IPS-NIHi11 (cell line): ENCODE measurements around the gene MGAT4C.
"Not testable (repeated sequence)": the region's sequence is repeated elsewhere in the genome, so short reads cannot be mapped to it uniquely, and the experiment has no call there.

Experiments
- DNase-seq: peaks from one replicate; pipeline ENCODE4 v3.0.0; 2012; ENCODE audit warnings: mixed read lengths, low spot score

MGAT4C gene

DNA sequence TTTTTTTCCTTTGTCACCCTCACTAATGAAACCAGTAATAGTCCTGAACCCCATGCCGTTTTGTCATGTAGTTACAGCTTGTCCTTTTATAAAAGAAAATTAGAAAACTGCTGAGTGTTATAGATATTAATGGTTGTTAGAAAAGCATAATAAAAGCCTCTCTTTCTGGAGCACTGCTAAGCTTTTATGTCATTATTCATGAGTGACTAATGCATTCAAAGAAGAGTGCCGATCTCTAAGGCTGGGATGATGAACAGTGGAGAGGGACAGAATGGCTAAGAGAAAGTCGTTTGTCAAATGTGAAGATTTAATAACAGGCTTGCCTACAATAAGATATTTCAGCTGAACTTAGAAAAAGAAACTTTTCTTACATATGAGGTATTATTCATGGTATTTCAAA, 121.6 kb downstream of the MGAT4C start:
- no peak for DNase-seq

DNA sequence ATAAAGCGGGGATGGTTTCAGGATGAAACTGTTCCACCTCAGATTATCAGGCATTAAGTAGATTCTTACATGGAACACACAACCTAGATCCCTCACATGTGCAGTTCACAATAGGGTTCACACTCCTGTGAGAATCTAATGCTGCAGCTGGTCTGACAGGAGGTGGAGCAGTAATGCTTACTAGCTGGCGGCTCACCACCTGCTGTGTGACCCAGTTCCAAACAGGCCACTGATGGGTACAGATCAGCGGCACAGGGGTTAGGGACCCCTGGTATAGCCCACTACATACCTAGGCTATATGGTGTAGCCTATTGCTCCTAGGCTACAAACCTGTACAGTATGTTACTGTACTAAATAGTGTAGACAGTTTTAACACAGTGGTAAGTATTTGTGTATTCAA, 129.3 kb downstream of the MGAT4C start:
- DNase-seq = not testable (repeated sequence)

GRCh38 chr12:86122846-86123468, 133.2 kb downstream of the MGAT4C start:
- DNase-seq = no peak

- DNase-seq = no peak
Measured at GRCh38 chr12:86118161-86118560, 138.0 kb downstream of the MGAT4C start.

DNA sequence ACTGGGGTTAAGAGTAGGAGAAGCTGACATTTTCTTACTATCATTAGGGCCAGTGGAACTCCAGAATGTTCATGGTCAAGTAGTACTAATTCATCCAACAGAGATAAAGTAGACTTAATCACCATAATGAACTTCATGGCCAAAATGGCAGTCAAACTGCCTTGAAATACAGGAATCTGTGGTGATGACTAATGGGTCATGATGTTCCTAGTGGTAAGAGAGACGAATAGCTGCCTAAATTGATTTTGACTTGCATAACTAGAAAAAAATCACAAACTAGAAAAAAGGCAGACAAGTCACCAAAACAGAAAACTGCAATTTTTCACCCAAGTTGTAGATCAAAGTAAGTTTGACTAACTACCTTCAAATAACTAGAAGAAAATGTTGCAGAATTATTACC, 138.5 kb downstream of the MGAT4C start:
- no peak for DNase-seq

DNA sequence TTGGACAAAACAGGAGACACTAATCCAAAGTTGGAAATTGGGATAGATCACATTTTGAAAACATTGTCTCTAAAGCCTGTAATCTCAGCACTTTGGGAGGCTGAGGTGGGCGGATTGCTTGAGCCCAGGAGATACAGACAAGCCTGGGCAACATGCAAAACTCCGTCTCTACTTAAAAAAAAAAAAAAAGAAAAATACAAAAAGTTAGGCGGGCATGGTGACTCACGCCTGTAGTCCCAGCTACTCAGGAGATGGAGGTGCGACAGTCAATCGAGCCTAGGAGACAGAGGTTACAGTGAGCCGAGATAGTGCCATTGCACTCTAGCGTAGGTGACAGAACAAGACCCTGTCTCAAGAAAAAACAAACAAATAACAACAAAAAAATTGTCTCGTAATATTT, 152.1 kb downstream of the MGAT4C start:
- no peak for DNase-seq

DNA sequence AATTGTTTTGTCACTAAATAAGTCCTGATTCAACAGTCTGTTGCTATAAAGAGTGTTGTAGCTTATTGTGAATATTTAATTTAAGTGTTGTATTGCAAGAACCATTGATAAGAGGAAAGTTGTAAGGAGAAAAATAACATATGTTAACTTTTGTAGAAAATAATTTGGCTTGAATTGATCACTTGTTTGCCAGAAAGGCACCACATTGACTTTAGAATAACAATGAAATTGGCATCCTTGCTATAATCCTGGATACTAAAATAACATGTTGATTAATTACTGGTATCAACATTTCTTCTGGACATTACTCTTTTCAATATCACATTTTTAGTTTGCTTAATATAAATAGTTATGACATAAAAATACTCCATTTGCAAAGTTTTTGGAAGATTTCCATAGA, 159.0 kb downstream of the MGAT4C start:
- DNase-seq = no peak

- DNase-seq = no peak
Measured at GRCh38 chr12:86091681-86092080, 164.5 kb downstream of the MGAT4C start.

DNA sequence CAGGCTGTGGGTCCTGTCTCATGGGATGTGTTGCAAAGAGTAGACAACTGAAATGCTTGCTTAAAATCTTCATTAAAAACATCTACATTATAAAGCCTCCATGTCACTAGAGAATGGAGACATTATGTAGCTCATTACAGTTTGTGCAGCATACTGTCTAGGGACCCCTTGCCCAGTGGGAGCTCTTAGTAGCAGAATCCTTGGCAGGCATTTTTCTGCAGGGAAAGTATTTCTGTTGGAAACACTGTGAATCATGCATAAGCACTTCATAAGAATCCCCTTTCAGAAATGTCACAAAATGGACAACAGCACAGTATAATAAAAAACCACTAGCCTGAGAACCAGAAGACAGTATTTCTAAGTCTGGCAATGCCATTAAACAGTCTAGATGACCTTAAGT, 174.3 kb downstream of the MGAT4C start:
- DNase-seq = no peak

GRCh38 chr12:86059052-86059451, 197.1 kb downstream of the MGAT4C start:
- not testable (repeated sequence) for DNase-seq

- DNase-seq = no peak
Measured at GRCh38 chr12:86057092-86057845, 198.9 kb downstream of the MGAT4C start.

- no peak for DNase-seq
Measured at GRCh38 chr12:86052921-86053320, 203.3 kb downstream of the MGAT4C start.

GRCh38 chr12:86050010-86050409, 206.2 kb downstream of the MGAT4C start:
- no peak for DNase-seq

DNA sequence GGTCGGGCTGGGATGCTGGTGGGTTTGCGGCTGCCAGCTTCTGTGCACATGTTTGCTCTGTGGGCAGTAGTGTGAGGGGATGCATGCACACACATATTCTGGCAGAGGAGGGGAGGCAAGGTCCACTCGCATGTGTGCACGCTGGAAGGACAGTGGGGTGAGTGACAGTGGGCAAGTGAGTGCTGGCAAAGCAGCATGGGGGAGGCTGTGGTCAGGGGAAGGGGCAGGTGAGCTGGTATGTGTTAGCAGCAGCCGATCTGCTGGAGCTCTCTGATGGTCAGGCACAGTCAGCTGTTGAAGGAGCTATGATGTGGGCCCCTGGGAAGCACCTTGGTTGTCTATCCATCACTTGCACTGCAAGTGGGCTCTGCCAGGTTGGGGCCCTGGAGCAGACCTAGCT, 211.8 kb downstream of the MGAT4C start:
- no peak for DNase-seq

- no peak for DNase-seq
Measured at GRCh38 chr12:86042062-86042461, 214.1 kb downstream of the MGAT4C start.

DNA sequence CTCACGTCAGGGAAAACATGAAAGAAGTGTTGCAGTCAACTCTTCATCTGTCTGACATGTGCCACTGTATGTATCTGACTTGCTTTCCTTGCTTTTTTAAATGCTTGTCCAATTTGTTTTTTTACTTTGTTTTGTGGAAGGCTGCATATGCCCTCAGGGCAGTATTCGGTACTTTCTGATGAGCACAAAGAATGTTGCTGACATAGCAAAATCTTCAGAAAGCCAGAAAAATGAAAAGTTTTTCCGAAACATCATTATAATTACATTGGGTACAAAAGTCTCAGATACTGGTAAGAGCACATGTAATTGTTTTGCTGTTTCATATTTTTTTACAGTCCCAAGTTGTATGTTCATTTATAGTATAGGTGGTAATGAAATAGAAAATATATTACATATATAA, 237.8 kb downstream of the MGAT4C start:
- no peak for DNase-seq

GRCh38 chr12:86015026-86015425, 241.2 kb downstream of the MGAT4C start:
- no peak for DNase-seq

GRCh38 chr12:86006727-86007126, 249.5 kb downstream of the MGAT4C start:
- no peak for DNase-seq

DNA sequence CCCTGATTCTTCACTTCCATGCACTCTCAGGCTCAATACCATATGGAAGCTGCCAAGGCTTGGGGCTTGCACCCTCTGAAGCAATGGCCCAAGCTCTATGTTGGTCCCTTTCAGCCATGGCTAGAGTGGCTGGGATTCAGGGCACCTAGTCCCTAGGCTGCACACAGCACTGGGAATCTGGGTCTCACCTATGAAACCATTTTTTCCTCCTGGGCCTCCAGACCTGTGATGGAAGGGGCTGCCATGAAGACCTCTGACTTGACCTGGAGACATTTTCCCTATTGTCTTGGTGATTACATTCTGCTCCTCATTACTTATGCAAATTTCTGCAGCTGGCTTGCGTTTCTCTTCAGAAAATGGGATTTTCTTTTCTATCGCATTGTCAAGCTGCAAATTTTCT, 258.1 kb downstream of the MGAT4C start:
- DNase-seq = no peak

- DNase-seq = no peak
Measured at GRCh38 chr12:85996280-85996679, 259.9 kb downstream of the MGAT4C start.

- no peak for DNase-seq
Measured at GRCh38 chr12:85993746-85994145, 262.4 kb downstream of the MGAT4C start.

DNA sequence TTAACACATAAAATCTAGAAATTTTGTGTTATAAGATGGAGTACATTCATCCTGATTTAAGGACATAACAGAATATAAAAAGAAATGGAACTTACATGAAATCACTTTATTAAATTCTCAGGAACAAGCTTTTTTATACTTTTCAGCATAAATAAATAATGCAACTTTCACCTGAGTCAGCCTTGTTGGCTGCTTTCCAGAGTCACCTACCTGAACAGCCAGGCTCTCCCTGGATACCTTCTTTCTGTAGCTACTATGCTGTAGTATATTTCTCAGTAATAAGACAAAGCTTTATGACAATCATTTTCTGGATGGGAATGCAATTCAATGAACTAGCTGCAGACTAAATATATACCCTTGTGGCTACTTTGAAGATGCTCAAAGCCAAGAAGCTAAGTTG, 270.2 kb downstream of the MGAT4C start:
- DNase-seq = peak; percentile 11

- DNase-seq = no peak
Measured at GRCh38 chr12:85983601-85984000, 272.6 kb downstream of the MGAT4C start.

- no peak for DNase-seq
Measured at GRCh38 chr12:85979641-85980040, 276.6 kb downstream of the MGAT4C start.
